IPS-20b (cell line): ENCODE measurements around the gene TNIP2.

Source experiments
- H3K27ac ChIP-seq: one replicate; pipeline ENCODE4 v1.5.1; 2013; ENCODE audit warnings: low read length
- H3K27me3 ChIP-seq: 2 replicates; pipeline ENCODE4 v1.6.1; 2013; ENCODE audit warnings: mild to moderate bottlenecking, low read length, inconsistent platforms; ENCODE audit not compliant: insufficient read depth
- H3K36me3 ChIP-seq: 2 replicates; pipeline ENCODE4 v1.6.1; 2013; ENCODE audit warnings: low read depth, mild to moderate bottlenecking, inconsistent platforms, low read length, moderate library complexity; ENCODE audit not compliant: insufficient read depth
- H3K4me1 ChIP-seq: 2 replicates; pipeline ENCODE4 v1.6.1; 2013; ENCODE audit warnings: mild to moderate bottlenecking, control low read depth, inconsistent platforms, low read length, moderate library complexity; ENCODE audit not compliant: insufficient read depth
- H3K4me3 ChIP-seq: 2 replicates; pipeline ENCODE4 v1.5.1; 2013; ENCODE audit warnings: mild to moderate bottlenecking, low read length, inconsistent platforms
- H3K9ac ChIP-seq: 2 replicates; pipeline ENCODE4 v1.6.1; 2013; ENCODE audit warnings: low read depth, mild to moderate bottlenecking, inconsistent platforms, low read length, moderate library complexity
- H3K9me3 ChIP-seq: 2 replicates; pipeline ENCODE4 v1.6.1; 2013; ENCODE audit warnings: mild to moderate bottlenecking, low read depth, low read length, inconsistent platforms; ENCODE audit not compliant: insufficient read depth

Gene TNIP2

DNA sequence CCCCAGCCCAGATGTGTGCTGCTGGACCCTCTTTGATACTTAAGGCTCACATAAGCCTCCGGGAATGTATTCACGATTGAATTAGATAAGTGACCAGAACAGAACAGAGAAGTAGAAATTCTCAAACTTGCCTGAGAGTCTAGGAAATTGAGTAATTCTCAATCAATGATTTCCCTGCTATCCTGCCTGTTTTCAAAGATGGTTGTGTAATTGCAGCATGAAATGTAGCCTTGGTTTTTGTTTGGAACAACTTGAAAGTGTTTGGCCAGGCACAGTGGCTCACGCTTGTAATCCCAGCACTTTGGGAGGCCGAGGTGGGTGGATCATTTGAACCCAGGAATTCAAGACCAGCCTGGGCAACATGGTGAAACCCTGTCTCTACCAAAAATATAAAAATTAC is 41.2 kb downstream of the TNIP2 start:
- H3K27ac ChIP-seq, result no peak overlapping the region
- H3K36me3 ChIP-seq, result peaks cover 56% of the 10 kb centered on the region
- H3K27me3 ChIP-seq, result no peaks in the 10 kb centered on the region

DNA sequence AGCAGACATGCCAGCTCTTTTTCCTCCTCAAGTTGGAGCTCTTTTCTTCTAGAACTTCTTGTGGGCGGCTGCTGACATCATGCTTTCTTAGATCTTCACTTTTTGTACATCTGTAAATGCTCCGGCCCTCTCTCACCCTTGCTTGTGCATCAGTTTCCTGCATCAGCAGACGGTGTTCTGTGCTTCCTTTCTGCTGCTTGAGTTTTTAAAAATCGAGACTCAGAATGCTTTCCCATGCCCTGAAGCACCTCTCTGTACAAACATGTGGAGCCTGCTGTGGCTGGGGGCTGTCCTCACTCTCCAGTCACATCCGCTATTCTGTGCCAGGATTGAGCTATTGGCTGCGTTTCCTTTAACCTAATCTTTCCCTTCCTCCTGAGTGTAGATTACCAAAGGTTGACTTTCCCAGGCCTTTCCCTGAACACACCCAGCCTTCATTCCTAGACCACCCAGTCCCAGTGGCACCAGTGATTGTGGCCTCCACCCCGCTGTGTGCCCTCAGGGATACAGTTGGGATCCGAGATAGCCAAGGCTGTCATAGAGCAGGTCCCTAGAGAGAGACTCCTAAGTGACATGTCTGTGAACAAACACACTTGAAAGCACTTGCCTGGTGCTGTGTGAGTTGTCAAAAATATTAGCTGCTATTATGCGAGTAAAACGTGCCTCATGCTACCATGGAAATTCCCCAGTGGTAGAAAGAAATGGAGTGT is 41.9 kb downstream of the TNIP2 start:
- H3K27ac ChIP-seq, result no peak overlapping the region
- peaks cover 50% of the 10 kb centered on the region for H3K36me3 ChIP-seq

More for the DNA sequence above, 41.2 kb downstream of the TNIP2 start:
- no peaks in the 10 kb centered on the region for H3K9me3 ChIP-seq
- no peak overlapping the region for H3K4me3 ChIP-seq
- no peaks in the 10 kb centered on the region; the same call in 1 of the 2 replicates for H3K4me1 ChIP-seq
- H3K9ac ChIP-seq, result no peak overlapping the region

GRCh38 chr4:2713337-2713736 is 42.8 kb downstream of the TNIP2 start:
- Histone ChIP-seq H3K4me3 (no peak overlapping the region), H3K4me1 (no peaks in the 10 kb centered on the region; the same call in 1 of the 2 replicates), H3K27me3 (no peaks in the 10 kb centered on the region), H3K36me3 (peaks cover 41% of the 10 kb centered on the region), H3K27ac (no peak overlapping the region), H3K9ac (no peak overlapping the region), H3K9me3 (no peaks in the 10 kb centered on the region)

More for the DNA sequence above, 41.9 kb downstream of the TNIP2 start:
- H3K9ac ChIP-seq, result no peak overlapping the region
- no peaks in the 10 kb centered on the region; the same call in 1 of the 2 replicates for H3K4me1 ChIP-seq
- no peaks in the 10 kb centered on the region for H3K9me3 ChIP-seq
- H3K4me3 ChIP-seq, result no peak overlapping the region
- H3K27me3 ChIP-seq, result no peaks in the 10 kb centered on the region

DNA sequence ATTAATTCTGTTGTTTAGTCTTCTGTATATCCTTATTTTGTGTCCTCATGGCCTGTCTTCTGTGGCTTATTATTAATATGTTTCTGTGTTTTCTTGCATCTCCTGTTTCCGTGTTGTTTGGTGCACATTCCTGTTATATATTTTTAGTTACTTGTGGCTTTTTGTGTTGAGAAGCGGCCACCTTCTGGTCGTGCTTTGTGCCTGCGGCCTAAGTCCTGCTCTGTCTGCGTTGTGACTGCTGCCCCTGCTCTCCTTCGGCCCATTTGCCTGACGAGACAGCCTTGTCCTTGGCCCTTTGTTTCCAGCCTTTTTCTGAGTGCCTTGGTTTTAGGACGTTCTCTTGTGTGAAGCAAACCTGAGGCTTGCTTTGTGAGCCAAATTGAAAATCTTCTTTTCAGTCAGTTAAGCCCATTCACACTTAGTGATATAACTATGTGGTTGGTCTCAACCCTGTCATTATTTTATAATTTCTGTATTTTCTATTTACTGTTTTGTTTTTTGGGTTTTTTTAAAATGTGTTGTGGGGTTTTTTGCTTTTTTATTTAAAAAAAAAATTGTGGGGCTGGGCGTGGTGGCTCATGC is 43.8 kb downstream of the TNIP2 start:
- Histone ChIP-seq H3K4me1 (no peaks in the 10 kb centered on the region; the same call in 1 of the 2 replicates), H3K27ac (no peak overlapping the region), H3K9me3 (no peaks in the 10 kb centered on the region), H3K27me3 (no peaks in the 10 kb centered on the region), H3K9ac (no peak overlapping the region), H3K4me3 (no peak overlapping the region), H3K36me3 (peaks cover 31% of the 10 kb centered on the region)

DNA sequence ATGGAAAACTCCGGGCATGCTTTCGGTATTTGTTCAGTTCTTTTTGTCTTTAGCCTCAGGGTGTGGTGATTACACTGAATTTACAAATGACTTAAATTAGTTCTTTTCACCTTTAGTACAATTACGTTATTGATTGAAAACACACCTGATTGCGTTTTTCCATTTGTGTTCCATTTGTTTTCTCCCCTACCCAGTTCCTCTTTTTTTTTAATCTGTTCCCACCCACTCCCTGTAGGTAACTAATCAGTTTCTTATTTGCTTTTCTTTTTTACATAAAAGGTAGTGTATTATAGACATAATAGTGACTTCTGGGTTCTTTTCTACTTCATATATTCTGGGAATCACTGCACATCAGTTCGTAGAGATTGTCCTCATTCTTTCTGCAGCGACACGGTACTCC is 53.4 kb downstream of the TNIP2 start:
- Histone ChIP-seq H3K4me1 (no peaks in the 10 kb centered on the region), H3K36me3 (peaks cover 78% of the 10 kb centered on the region), H3K9ac (no peak overlapping the region), H3K27ac (no peak overlapping the region), H3K27me3 (no peaks in the 10 kb centered on the region), H3K4me3 (no peak overlapping the region), H3K9me3 (no peaks in the 10 kb centered on the region)

DNA sequence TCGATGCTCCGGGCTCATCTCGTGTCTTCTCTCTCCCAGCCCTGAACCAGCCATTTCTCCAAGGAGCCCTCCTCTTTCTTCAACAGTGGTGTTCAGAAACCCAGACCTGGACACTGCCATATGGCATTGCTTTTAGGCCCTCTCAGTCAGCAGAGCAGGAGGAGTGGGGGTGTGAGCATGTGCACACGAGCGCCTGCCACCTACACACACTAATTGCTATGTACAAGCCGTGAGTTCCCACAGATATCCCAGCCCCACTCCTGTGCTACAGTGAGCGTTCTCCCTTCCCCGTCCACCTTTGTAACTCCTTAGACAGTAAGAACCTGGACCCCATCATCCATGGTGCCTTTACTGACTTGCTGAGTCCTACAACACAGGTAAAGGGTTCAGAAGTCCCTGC is 53.8 kb downstream of the TNIP2 start:
- H3K27me3 ChIP-seq, result no peaks in the 10 kb centered on the region
- peaks cover 82% of the 10 kb centered on the region for H3K36me3 ChIP-seq
- H3K27ac ChIP-seq, result no peak overlapping the region
- H3K9ac ChIP-seq, result no peak overlapping the region
- H3K9me3 ChIP-seq, result no peaks in the 10 kb centered on the region
- H3K4me3 ChIP-seq, result no peak overlapping the region
- H3K4me1 ChIP-seq, result no peaks in the 10 kb centered on the region

- Histone ChIP-seq H3K4me3 (no peak overlapping the region), H3K9ac (no peak overlapping the region), H3K27ac (no peak overlapping the region), H3K27me3 (no peaks in the 10 kb centered on the region), H3K4me1 (no peaks in the 10 kb centered on the region), H3K9me3 (no peaks in the 10 kb centered on the region), H3K36me3 (peaks cover 92% of the 10 kb centered on the region)
These were observed 56.1 kb downstream of the TNIP2 start for GRCh38 chr4:2700031-2700430.

GRCh38 chr4:2699534-2699933 is 56.6 kb downstream of the TNIP2 start:
- Histone ChIP-seq H3K9ac (no peak overlapping the region), H3K9me3 (no peaks in the 10 kb centered on the region), H3K27me3 (no peaks in the 10 kb centered on the region), H3K36me3 (peaks cover 93% of the 10 kb centered on the region), H3K27ac (no peak overlapping the region), H3K4me1 (no peaks in the 10 kb centered on the region), H3K4me3 (no peak overlapping the region)

- Histone ChIP-seq H3K4me3 (no peak overlapping the region), H3K9ac (no peak overlapping the region), H3K36me3 (peaks cover 95% of the 10 kb centered on the region), H3K27ac (no peak overlapping the region), H3K9me3 (no peaks in the 10 kb centered on the region), H3K4me1 (no peaks in the 10 kb centered on the region), H3K27me3 (no peaks in the 10 kb centered on the region)
These were observed 57.1 kb downstream of the TNIP2 start for GRCh38 chr4:2698951-2699505.

GRCh38 chr4:2698504-2698903 is 57.6 kb downstream of the TNIP2 start:
- no peaks in the 10 kb centered on the region for H3K27me3 ChIP-seq
- H3K4me1 ChIP-seq, result no peaks in the 10 kb centered on the region
- no peaks in the 10 kb centered on the region for H3K9me3 ChIP-seq
- H3K27ac ChIP-seq, result no peak overlapping the region
- no peak overlapping the region for H3K4me3 ChIP-seq
- H3K36me3 ChIP-seq, result peaks cover 97% of the 10 kb centered on the region
- H3K9ac ChIP-seq, result no peak overlapping the region

DNA sequence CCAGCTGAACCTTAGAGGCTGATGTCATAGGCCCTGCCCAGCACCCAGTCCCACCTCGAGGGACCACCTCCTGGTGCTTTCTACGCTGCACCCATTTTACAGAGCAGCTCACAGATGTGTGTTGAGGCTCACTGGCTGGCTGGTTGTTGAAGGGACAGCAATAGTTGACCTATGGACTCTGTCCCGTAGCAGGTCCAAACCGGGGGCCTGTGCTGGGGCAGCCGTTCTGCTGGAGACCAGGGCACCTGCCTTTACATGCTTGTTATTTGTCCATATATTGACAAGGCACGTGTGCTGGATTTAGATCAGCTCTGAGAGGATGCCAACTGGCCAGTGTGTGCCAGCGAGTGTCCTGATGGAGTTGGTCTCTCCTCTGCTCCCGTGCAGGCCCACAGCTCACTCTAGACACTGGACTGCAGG is 58.1 kb downstream of the TNIP2 start:
- Histone ChIP-seq H3K36me3 (peaks cover 97% of the 10 kb centered on the region), H3K4me3 (no peak overlapping the region), H3K9me3 (no peaks in the 10 kb centered on the region), H3K27ac (no peak overlapping the region), H3K27me3 (no peaks in the 10 kb centered on the region), H3K4me1 (no peaks in the 10 kb centered on the region), H3K9ac (no peak overlapping the region)

DNA sequence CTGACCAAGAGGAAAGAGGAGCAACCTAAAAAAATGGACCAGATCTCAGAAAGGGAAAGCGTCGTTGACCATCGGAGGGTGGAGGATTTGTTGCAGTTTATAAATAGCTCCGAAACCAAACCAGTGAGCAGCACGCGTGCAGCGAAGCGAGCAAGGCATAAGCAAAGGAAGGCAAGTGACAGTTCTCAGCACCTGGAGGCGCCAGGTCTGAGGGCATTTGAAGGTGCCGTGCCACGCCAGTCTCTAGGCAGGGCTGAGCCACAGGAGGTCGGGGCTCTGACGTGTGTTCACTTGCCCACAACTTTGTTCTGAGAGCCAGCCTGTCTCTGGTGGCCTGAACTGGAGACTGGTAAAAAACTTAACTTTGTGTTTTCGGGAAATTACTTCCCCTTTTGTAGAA is 59.7 kb downstream of the TNIP2 start:
- Histone ChIP-seq H3K9ac (no peak overlapping the region), H3K4me3 (no peak overlapping the region), H3K27me3 (no peaks in the 10 kb centered on the region), H3K4me1 (no peaks in the 10 kb centered on the region), H3K27ac (no peak overlapping the region), H3K9me3 (no peaks in the 10 kb centered on the region), H3K36me3 (peaks cover 94% of the 10 kb centered on the region)
